Mesenchymal stem cell (in vitro differentiated cells and primary cell): ENCODE measurements around the gene CD96.

Experiments
- DNase-seq: peaks from one replicate; pipeline ENCODE4 v3.0.0-alpha.2; 2013
- H2AFZ ChIP-seq: one replicate; pipeline ENCODE4 v1.6.1; 2013; ENCODE audit warnings: low read depth, mild to moderate bottlenecking, control low read depth, inconsistent platforms, low read length, moderate library complexity
- H2AK5ac ChIP-seq: 2 replicates; pipeline ENCODE4 v1.6.1; 2013; ENCODE audit warnings: low read length, moderate library complexity, mild to moderate bottlenecking, inconsistent platforms; ENCODE audit not compliant: severe bottlenecking
- H2BK120ac ChIP-seq: one replicate; pipeline ENCODE4 v1.6.1; 2013; ENCODE audit warnings: low read depth, mild to moderate bottlenecking, inconsistent platforms, low read length, moderate library complexity
- H2BK12ac ChIP-seq, 2 experiments: one replicate each; pipeline ENCODE4 v1.6.1; 2013; ENCODE audit warnings: inconsistent platforms in 2 of 2, low read length in 2 of 2, mild to moderate bottlenecking in 2 of 2, moderate library complexity in 2 of 2, control low read depth in 1 of 2
- H2BK15ac ChIP-seq: one replicate; pipeline ENCODE4 v1.6.1; 2013; ENCODE audit warnings: mild to moderate bottlenecking, low read depth, inconsistent platforms; ENCODE audit not compliant: poor library complexity, severe bottlenecking
- H2BK5ac ChIP-seq: 2 replicates; pipeline ENCODE4 v1.6.1; 2013; ENCODE audit warnings: low read depth, mild to moderate bottlenecking, low read length, control low read depth, inconsistent platforms; ENCODE audit not compliant: poor library complexity, severe bottlenecking
- H3K14ac ChIP-seq, 2 experiments: one replicate each; pipeline ENCODE4 v1.6.1; 2013; ENCODE audit warnings: inconsistent platforms in 2 of 2, low read length in 2 of 2, control low read depth in 1 of 2, mild to moderate bottlenecking in 1 of 2, moderate library complexity in 1 of 2
- H3K18ac ChIP-seq, 2 experiments: one replicate each; pipeline ENCODE4 v1.6.1; 2013; ENCODE audit warnings: inconsistent platforms in 2 of 2, low read length in 2 of 2, control low read depth in 1 of 2, low read depth in 1 of 2, mild to moderate bottlenecking in 1 of 2
- H3K23ac ChIP-seq, 2 experiments: one replicate each; pipeline ENCODE4 v1.6.1; 2013; ENCODE audit warnings: inconsistent platforms in 2 of 2, low read length in 2 of 2, mild to moderate bottlenecking in 2 of 2, moderate library complexity in 2 of 2, control low read depth in 1 of 2
- H3K27ac ChIP-seq: 2 replicates; pipeline ENCODE4 v1.5.1; 2013; ENCODE audit warnings: mild to moderate bottlenecking, moderate library complexity, low read length, control low read depth, inconsistent platforms; ENCODE audit not compliant: poor library complexity, severe bottlenecking
- H3K27me3 ChIP-seq, 2 experiments: 2 replicates each; pipeline versions ENCODE4 v1.6.1 to v1.7.0; 2013; ENCODE audit warnings: low read length in 2 of 2, mild to moderate bottlenecking in 2 of 2, moderate library complexity in 2 of 2, control low read depth in 1 of 2, inconsistent platforms in 1 of 2; ENCODE audit not compliant: control insufficient read depth in 1 of 2, insufficient read depth in 1 of 2
- H3K36me3 ChIP-seq, 2 experiments: 2 replicates each; pipeline versions ENCODE4 v1.6.1 to v1.7.0; 2013; ENCODE audit warnings: low read length in 2 of 2, control low read depth in 1 of 2, inconsistent platforms in 1 of 2, low read depth in 1 of 2, mild to moderate bottlenecking in 1 of 2; ENCODE audit not compliant: insufficient read depth in 2 of 2, control insufficient read depth in 1 of 2
- H3K4ac ChIP-seq, 2 experiments: one replicate each; pipeline ENCODE4 v1.6.1; 2013; ENCODE audit warnings: inconsistent platforms in 2 of 2, low read length in 2 of 2, mild to moderate bottlenecking in 2 of 2, moderate library complexity in 2 of 2, control low read depth in 1 of 2, low read depth in 1 of 2
- H3K4me1 ChIP-seq: 2 replicates; pipeline ENCODE4 v1.6.1; 2013; ENCODE audit warnings: low read depth, low read length, control low read depth; ENCODE audit not compliant: control insufficient read depth, insufficient read depth
- H3K4me2 ChIP-seq: 2 replicates; pipeline ENCODE4 v1.6.1; 2013; ENCODE audit warnings: low read length, mild to moderate bottlenecking, inconsistent platforms; ENCODE audit not compliant: poor library complexity, severe bottlenecking
- H3K4me3 ChIP-seq, 2 experiments: 2 replicates each; pipeline versions ENCODE4 v1.5.1 to v1.7.0; 2013; ENCODE audit warnings: low read length in 2 of 2, mild to moderate bottlenecking in 2 of 2, control low read depth in 1 of 2, low read depth in 1 of 2; ENCODE audit not compliant: insufficient read depth in 1 of 2
- H3K79me1 ChIP-seq: replicated peaks from 2 replicates; pipeline ENCODE4 v1.6.1; 2013; ENCODE audit warnings: mild to moderate bottlenecking, control low read depth, low read length, inconsistent platforms; ENCODE audit not compliant: poor library complexity, severe bottlenecking
- H3K9ac ChIP-seq: 2 replicates; pipeline ENCODE4 v1.7.0; 2013; ENCODE audit warnings: mild to moderate bottlenecking, low read length, moderate library complexity
- H3K9me3 ChIP-seq: 2 replicates; pipeline ENCODE4 v1.7.0; 2013; ENCODE audit warnings: mild to moderate bottlenecking, low read length; ENCODE audit not compliant: control insufficient read depth
- H4K8ac ChIP-seq: one replicate; pipeline ENCODE4 v1.6.1; 2013; ENCODE audit warnings: inconsistent platforms, mild to moderate bottlenecking, low read length, moderate library complexity
- H4K91ac ChIP-seq: one replicate; pipeline ENCODE4 v1.6.1; 2013; ENCODE audit warnings: mild to moderate bottlenecking, low read length, inconsistent platforms
- WGBS: methylation state at CpG from one replicate; pipeline ENCODE4 v1.1.7; 2013; ENCODE audit warnings: mixed read lengths; 5-methylcytosine and 5-hydroxymethylcytosine counted together

CD96 gene

DNA sequence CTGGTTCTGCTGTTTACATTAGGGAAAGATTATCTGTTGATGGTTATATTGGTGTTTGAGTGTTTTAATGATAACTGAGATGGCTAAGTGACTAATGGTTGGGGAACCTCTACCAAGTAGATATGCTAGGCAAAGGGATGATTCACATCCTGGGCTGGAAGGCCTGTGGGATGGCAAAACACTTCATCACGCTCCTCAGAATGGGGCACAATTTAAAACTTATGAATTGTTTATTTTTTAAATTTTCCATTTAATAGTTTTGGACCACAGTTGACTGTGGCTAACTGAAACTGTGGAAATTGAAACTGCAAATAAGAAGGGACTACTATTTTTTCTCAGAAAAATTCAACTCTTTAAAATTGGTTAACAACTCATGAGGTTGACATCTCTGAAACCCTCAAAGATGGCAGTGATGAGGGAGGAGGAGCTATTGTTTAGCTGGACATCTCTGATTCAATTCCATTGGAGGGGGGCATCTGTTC, 153.7 kb downstream of the CD96 start:
- Histone ChIP-seq H3K36me3 (no peaks in the 10 kb centered on the region), H3K23ac (no peak overlapping the region), H3K27me3 (no peaks in the 10 kb centered on the region), H4K8ac (no peak overlapping the region), H2BK12ac (no peak overlapping the region), H2BK120ac (no peak overlapping the region), H2BK15ac (no peak overlapping the region), H3K79me1 (peaks cover 21% of the 10 kb centered on the region), H3K27ac (peak overlapping the region; percentile 69), H3K4ac (no peak overlapping the region), H3K4me3 (peak overlapping the region in 1 of 2 experiments; percentile 19), H3K18ac (no peak overlapping the region), H2AK5ac (no peak overlapping the region), H3K4me1 (peaks cover 4% of the 10 kb centered on the region), H2AFZ (no peak overlapping the region), H3K14ac (no peak overlapping the region), H3K4me2 (no peak overlapping the region), H4K91ac (no peak overlapping the region), H3K9me3 (no peaks in the 10 kb centered on the region), H3K9ac (peak overlapping the region; percentile 51), H2BK5ac (no peak overlapping the region)
- WGBS, result no CpG with 5 or more reads among the region's 1 CpG
- peak; percentile 88 for DNase-seq

DNA sequence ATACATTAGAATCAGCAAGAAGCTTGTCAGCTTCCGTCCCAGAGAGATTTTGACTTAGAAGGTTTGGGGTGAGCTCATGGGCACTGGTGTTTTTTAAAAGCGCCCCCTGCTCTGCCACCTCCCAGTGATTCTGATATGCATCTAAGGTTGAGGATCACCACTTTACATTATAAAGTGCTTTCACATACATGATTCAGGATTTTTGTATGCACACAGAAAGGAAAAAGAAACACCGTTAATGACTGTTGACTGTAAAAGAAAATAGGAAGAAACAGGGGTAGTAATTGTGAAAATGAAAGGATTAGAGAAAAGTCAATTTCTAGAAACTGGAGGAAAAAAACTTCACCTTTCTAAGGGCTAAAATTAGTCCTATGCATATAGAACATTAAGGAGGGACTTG, 158.1 kb downstream of the CD96 start:
- H3K4me1 ChIP-seq, result no peaks in the 10 kb centered on the region
- no peaks in the 10 kb centered on the region for H3K36me3 ChIP-seq
- H2AK5ac ChIP-seq, result no peak overlapping the region
- H2BK5ac ChIP-seq, result no peak overlapping the region
- H2BK120ac ChIP-seq, result no peak overlapping the region
- no peak overlapping the region for H3K4me3 ChIP-seq
- H2BK15ac ChIP-seq, result no peak overlapping the region
- 90% methylated on average over 3 of the region's 3 CpGs for WGBS
- no peak overlapping the region for H3K18ac ChIP-seq
- H4K91ac ChIP-seq, result no peak overlapping the region
- peaks cover 17% of the 10 kb centered on the region for H3K79me1 ChIP-seq
- H3K14ac ChIP-seq, result no peak overlapping the region
- no peak overlapping the region for H2BK12ac ChIP-seq
- no peak overlapping the region for H4K8ac ChIP-seq
- no peaks in the 10 kb centered on the region for H3K9me3 ChIP-seq
- H3K9ac ChIP-seq, result no peak overlapping the region
- H3K4ac ChIP-seq, result no peak overlapping the region
- no peaks in the 10 kb centered on the region for H3K27me3 ChIP-seq
- H2AFZ ChIP-seq, result no peak overlapping the region
- H3K27ac ChIP-seq, result no peak overlapping the region
- H3K4me2 ChIP-seq, result no peak overlapping the region
- no peak overlapping the region for H3K23ac ChIP-seq
- no peak for DNase-seq

GRCh38 chr3:111701292-111701906, 159.4 kb downstream of the CD96 start:
- WGBS, result 85% methylated on average over 1 of the region's 2 CpGs
- Histone ChIP-seq H3K9me3 (no peaks in the 10 kb centered on the region), H2AK5ac (no peak overlapping the region), H2BK15ac (no peak overlapping the region), H3K4me1 (no peaks in the 10 kb centered on the region), H4K8ac (no peak overlapping the region), H3K4me2 (no peak overlapping the region), H2AFZ (no peak overlapping the region), H3K9ac (no peak overlapping the region), H3K4ac (no peak overlapping the region), H3K4me3 (no peak overlapping the region), H4K91ac (no peak overlapping the region), H2BK12ac (no peak overlapping the region), H3K27ac (no peak overlapping the region), H3K23ac (no peak overlapping the region), H3K18ac (no peak overlapping the region), H3K27me3 (no peaks in the 10 kb centered on the region), H2BK120ac (no peak overlapping the region), H3K14ac (no peak overlapping the region), H2BK5ac (no peak overlapping the region), H3K36me3 (no peaks in the 10 kb centered on the region), H3K79me1 (peaks cover 21% of the 10 kb centered on the region)
- DNase-seq, result no peak
